HepG2 (cell line): ENCODE data around the gene MTOR. TPM values are rescaled to one million over a fixed set of nuclear protein-coding genes. Genes with fewer than 3 reads are reported as not detected.
A peak's percentile ranks its signal among the peaks of the same experiment; 100 is the strongest.

Experiments used
- ARID2 ChIP-seq: sonication (generic); formaldehyde crosslinking; IDR thresholded peaks from 2 replicates; pipeline ENCODE4 v1.8.1; 2022; ENCODE audit warnings: mild to moderate bottlenecking, missing genetic modification reagents, borderline replicate concordance
- CTCF ChIP-seq: sonication (generic); formaldehyde crosslinking; IDR thresholded peaks from 2 replicates; pipeline ENCODE4 v1.5.0; 2020; ENCODE audit warnings: mild to moderate bottlenecking, missing genetic modification reagents, moderate library complexity
- FOXM1 ChIP-seq: sonication (generic); formaldehyde crosslinking; IDR thresholded peaks from 2 replicates; pipeline ENCODE4 v1.5.0; 2020; ENCODE audit warnings: missing genetic modification reagents
- GABPB1 ChIP-seq: IDR thresholded peaks from 2 replicates; pipeline ENCODE4 v1.6.1; 2016; ENCODE audit warnings: mild to moderate bottlenecking, missing genetic modification reagents, moderate library complexity, missing compliant biosample characterization
- GPBP1L1 ChIP-seq: sonication (generic); formaldehyde crosslinking; IDR thresholded peaks from 2 replicates; pipeline ENCODE4 v1.5.0; 2020; ENCODE audit warnings: mild to moderate bottlenecking, missing genetic modification reagents
- HIVEP1 ChIP-seq: sonication (generic); formaldehyde crosslinking; IDR thresholded peaks from 2 replicates; pipeline ENCODE4 v1.4.0; 2020; ENCODE audit warnings: mild to moderate bottlenecking, missing genetic modification reagents
- IRF9 ChIP-seq: sonication (generic); formaldehyde crosslinking; IDR thresholded peaks from 2 replicates; pipeline ENCODE4 v1.8.0; 2022; ENCODE audit warnings: missing genetic modification reagents, mild to moderate bottlenecking, borderline replicate concordance
- KDM1A ChIP-seq: IDR thresholded peaks from 2 replicates; pipeline ENCODE4 v1.6.1; 2016; ENCODE audit warnings: missing compliant biosample characterization
- NFE2L2 ChIP-seq: fragments of 150-350 bp; IDR thresholded peaks from 2 replicates; pipeline ENCODE4 v1.6.1; 2014; ENCODE audit warnings: low read length
- PLSCR1 ChIP-seq: sonication (generic); formaldehyde crosslinking; IDR thresholded peaks from 2 replicates; pipeline ENCODE4 v1.5.0; 2020; ENCODE audit warnings: missing genetic modification reagents, mild to moderate bottlenecking, borderline replicate concordance
- SALL2 ChIP-seq: sonication (generic); formaldehyde crosslinking; IDR thresholded peaks from 2 replicates; pipeline ENCODE4 v1.8.1; 2023; ENCODE audit warnings: mild to moderate bottlenecking, missing genetic modification reagents, inconsistent platforms
- SYNCRIP ChIP-seq: fragments of 200-400 bp; formaldehyde crosslinking; IDR thresholded peaks from 2 replicates; pipeline ENCODE4 v1.6.1; 2018; ENCODE audit warnings: mild to moderate bottlenecking, low read depth, low read length; ENCODE audit not compliant: insufficient read depth
- TBL1XR1 ChIP-seq: fragments of 150-350 bp; IDR thresholded peaks from 2 replicates; pipeline ENCODE4 v1.6.1; 2014; ENCODE audit warnings: borderline replicate concordance, low read length; ENCODE audit not compliant: partially characterized antibody
- TBX3 ChIP-seq: fragments of 450-650 bp; IDR thresholded peaks from 2 replicates; pipeline ENCODE4 v1.6.1; 2017; ENCODE audit warnings: antibody characterized with exemption, mild to moderate bottlenecking, inconsistent platforms, borderline replicate concordance
- TGIF2 ChIP-seq: IDR thresholded peaks from 2 replicates; pipeline ENCODE4 v1.6.1; 2016; ENCODE audit warnings: control low read depth, missing compliant biosample characterization
- ZBTB25 ChIP-seq: IDR thresholded peaks from 2 replicates; pipeline ENCODE4 v1.6.1; 2018; ENCODE audit warnings: missing genetic modification reagents
- ZFP82 ChIP-seq: sonication (generic); formaldehyde crosslinking; IDR thresholded peaks from 2 replicates; pipeline ENCODE4 v1.5.1; 2020; ENCODE audit warnings: mild to moderate bottlenecking, missing genetic modification reagents, borderline replicate concordance
- ZFY ChIP-seq: sonication (generic); formaldehyde crosslinking; IDR thresholded peaks from 2 replicates; pipeline ENCODE4 v1.4.0; 2020; ENCODE audit warnings: missing genetic modification reagents
- ZKSCAN8 ChIP-seq: IDR thresholded peaks from 2 replicates; pipeline ENCODE4 v1.6.1; 2016; ENCODE audit warnings: borderline replicate concordance, missing genetic modification reagents, missing compliant biosample characterization
- ZNF224 ChIP-seq: sonication (generic); formaldehyde crosslinking; IDR thresholded peaks from 2 replicates; pipeline ENCODE4 v1.5.0; 2020; ENCODE audit warnings: mild to moderate bottlenecking, missing genetic modification reagents
- ZNF3 ChIP-seq: IDR thresholded peaks from 2 replicates; pipeline ENCODE4 v1.7.0; 2017; ENCODE audit warnings: inconsistent platforms
- ZNF615 ChIP-seq: sonication (generic); formaldehyde crosslinking; IDR thresholded peaks from 2 replicates; pipeline ENCODE4 v1.5.0; 2020; ENCODE audit warnings: mild to moderate bottlenecking, missing genetic modification reagents, borderline replicate concordance
- ZNF850 ChIP-seq: sonication (generic); formaldehyde crosslinking; conservative IDR thresholded peaks from 2 replicates; pipeline ENCODE4 v1.9.0; 2021; ENCODE audit warnings: mild to moderate bottlenecking, missing genetic modification reagents
- polyA plus RNA-seq, 8 experiments: library from polyadenylated mRNA; depleted of rRNA in 3 of 8; stranded (reverse) in 7 of 8; unstranded in 1 of 8; fragments of >200 nt; fragmentation: Illumina TruSeq in 4 of 8; extraction: Trizol in 4 of 8; gene quantifications; 2 replicates each; pipeline versions ENCODE4 v1.2.1 to v1.2.3, GENCODE V29; 2011 to 2016; ENCODE audit warnings: low read depth in 4 of 8, missing spikeins in 1 of 8, mixed read lengths in 1 of 8; ENCODE audit not compliant: insufficient read depth in 1 of 8
- total RNA-seq, 5 experiments: library from RNA; depleted of rRNA; stranded (reverse); fragments of >200 nt; fragmentation: Illumina TruSeq; extraction: Trizol; gene quantifications; 2 replicates each; pipeline ENCODE4 v1.2.3, GENCODE V29; 2016; ENCODE audit warnings: low read depth in 1 of 5

MTOR gene
- total and polyA plus RNA-seq, 2 of the 13 experiments (the other 11 are each of a cell fraction or from before 2014, with no cell fraction given): 24.6 to 34.6 TPM

GRCh38 chr1:11272832-11273594, 10.7 kb upstream of the MTOR start, which contains the start of gene UBIAD1 (continued):
- TF ChIP-seq TBX3: no peak
- TF ChIP-seq SALL2: peak; percentile 60; the same call in 1 of the 2 replicates
- no peak for TF ChIP-seq HIVEP1
- no peak for TF ChIP-seq GPBP1L1 (CRISPR knock-in tag)
- TF ChIP-seq ZFP82 (CRISPR knock-in tag): no peak
- no peak for TF ChIP-seq ZNF850 (CRISPR knock-in tag)
- TF ChIP-seq GABPB1: peak; percentile 91
- TF ChIP-seq FOXM1 (CRISPR knock-in tag): no peak
- TF ChIP-seq ZBTB25 (CRISPR knock-in tag): peak; percentile 65
- no peak for TF ChIP-seq PLSCR1 (CRISPR knock-in tag)
- TF ChIP-seq ZNF224 (CRISPR knock-in tag): no peak
- TF ChIP-seq ZNF615 (CRISPR knock-in tag): no peak
- TF ChIP-seq CTCF (CRISPR knock-in tag): peak; percentile 43; the same call in 1 of the 2 replicates
- 0 out of 2 replicates have a peak, but pooled peaks have one; percentile 48 for TF ChIP-seq TGIF2 (CRISPR knock-in tag)
- peak; percentile 70; the same call in 1 of the 2 replicates for TF ChIP-seq IRF9
- peak; percentile 93 for TF ChIP-seq ZFY
- no peak for TF ChIP-seq NFE2L2
- no peak for TF ChIP-seq ZKSCAN8
- TF ChIP-seq ARID2 (CRISPR knock-in tag): peak; percentile 89; the same call in 1 of the 2 replicates
- TF ChIP-seq SYNCRIP: no peak
- no peak for TF ChIP-seq KDM1A (CRISPR knock-in tag)
- TF ChIP-seq ZNF3: no peak
- no peak for TF ChIP-seq TBL1XR1
